Heart right ventricle (tissue), 16 donors: ENCODE data around the gene PLCL2. TPM values are rescaled to one million over a fixed set of nuclear protein-coding genes. Genes with fewer than 3 reads are reported as not detected.

Source experiments
- ATAC-seq, 8 donors: fragments of 200-7000 bp; cut with Tn5 transposase; one replicate each; pipeline ENCODE4 v1.9.1; 2020; ENCODE audit warnings: mild to moderate bottlenecking in 8 of 8, moderate library complexity in 8 of 8, moderate number of reproducible peaks in 1 of 8
- DNase-seq, 2 donors: peaks; one replicate each; pipeline ENCODE4 v3.0.0-alpha.2; 2020
- H3K27ac ChIP-seq, 10 donors: fragments of 200-600 bp; sonication (generic) in 2 of 10; one replicate each; pipeline versions ENCODE4 v1.5.0 to v1.8.0; 2020 to 2022; ENCODE audit warnings: mild to moderate bottlenecking in 3 of 10
- H3K27me3 ChIP-seq, 7 donors: fragments of 200-600 bp; one replicate each; pipeline ENCODE4 v1.8.0; 2021 to 2022; ENCODE audit warnings: mild to moderate bottlenecking in 2 of 7
- H3K36me3 ChIP-seq, 9 donors: fragments of 200-600 bp; sonication (generic) in 1 of 9; one replicate each; pipeline versions ENCODE4 v1.5.0 to v1.8.0; 2020 to 2022; ENCODE audit warnings: mild to moderate bottlenecking in 2 of 9
- H3K4me1 ChIP-seq, 9 donors: fragments of 200-600 bp; sonication (generic) in 1 of 9; one replicate each; pipeline versions ENCODE4 v1.5.0 to v1.8.0; 2020 to 2022; ENCODE audit warnings: mild to moderate bottlenecking in 4 of 9
- H3K4me3 ChIP-seq, 10 donors: fragments of 200-600 bp; sonication (generic) in 2 of 10; one replicate each; pipeline versions ENCODE4 v1.5.0 to v1.8.0; 2020 to 2022; ENCODE audit warnings: mild to moderate bottlenecking in 7 of 10, moderate library complexity in 2 of 10
- H3K9me3 ChIP-seq, 11 donors: fragments of 200-600 bp in 10 of 11; sonication (generic) in 2 of 11; one replicate each; pipeline versions ENCODE4 v1.5.0 to v1.8.0; 2013 to 2022; ENCODE audit warnings: mild to moderate bottlenecking in 2 of 11, control low read depth in 1 of 11, moderate library complexity in 1 of 11
- CTCF ChIP-seq, 9 donors: fragments of 200-600 bp; sonication (generic) in 2 of 9; IDR thresholded peaks; one replicate each; pipeline versions ENCODE4 v1.5.0 to v1.8.0; 2021 to 2022; ENCODE audit warnings: antibody characterized with exemption in 9 of 9, mild to moderate bottlenecking in 5 of 9, moderate library complexity in 1 of 9
- WGBS, 2 donors: extraction: QIAGEN DNeasy Blood & Tissue Kit; methylation state at CpG; one replicate each; pipeline ENCODE4 v1.1.7; 2013; ENCODE audit warnings: inconsistent platforms in 1 of 2; 5-methylcytosine and 5-hydroxymethylcytosine counted together
- intact Hi-C, 10 donors: fragments of 100-400 bp; cut with DNase I; formaldehyde crosslinking; loops; one replicate each; pipeline versions ENCODE4 v1.11.1 to v1.14.2; 2022
- polyA plus RNA-seq, 2 donors: library from polyadenylated mRNA; stranded (reverse); fragments of 200-250 nt; gene quantifications; one replicate each; pipeline ENCODE4 v1.2.3, GENCODE V29; 2013
- total RNA-seq, 10 donors: library from RNA; stranded (reverse); fragmentation: NEBNext Ultra II Directional in 3 of 10; extraction: Animal tissue kit (Norgen Biotek cat#: 25700) in 3 of 10; gene quantifications; one replicate each; pipeline versions ENCODE4 v1.2.1 to v1.2.4, GENCODE V29; 2021 to 2023
- donor health status: Arrhythmogenic right ventricular cardiomyopathy.
- donor health status: ischemic (EF 13 %, LVEDD 7.1; RV severe dilation, severe dysfunction).
- donor health status: healthy with polysubstance abuse.
- donor health status: DM: no; HTN: yes; CAD: no.
- donor health status: DM: no; HTN: no; CAD: no.
- donor health status: ischemic (EF 25% LVEDD 6.9; RV normal size, moderate dysfunction).
- donor health status: ischemic (EF 25% LVEDD 5.7; RV mildly dilated, moderate dysfunction).
- donor health status: healthy.
- donor health status: DM: yes; HTN: yes; CAD: no.
- donor health status: Ischemic cardiomyopathy.
- donor health status: ischemic (EF 35%, LVEDD 5.7; RV mildly dilated, moderate dysfunction).
- donor health status: nonischemic (EF 11% LVEDD 7.7; RV severe dilation, severe dysfunction).
- donor health status: DM: yes; HTN: yes; CAD: no.
- donor health status: PGD.
- donor health status: ischemic (EF 29% LVEDD 5.4; RV normal size, mild dysfunction).
- donor health status: nonischemic (EF 23%, LVEDD 6.1; RV moderate dilation, normal function).

PLCL2 gene
- total and polyA plus RNA-seq, 12 donors, result 8.7 to 79.8 (median 53.0) TPM

GRCh38 chr3:17119201-17120072 lies 234.7 kb downstream of the PLCL2 start:
- WGBS, 2 donors, result 84 to 86% methylated on average over 5 of the region's 5 CpGs
- H3K4me1 ChIP-seq, result no peaks in the 10 kb centered on the region
- H3K9me3 ChIP-seq, result peaks cover 0 to 7% (median 0%) of the 10 kb centered on the region in 11 donors
- no peak overlapping the region for H3K4me3 ChIP-seq
- TF ChIP-seq CTCF (IDR thresholded peaks at IDR 0.05), result no peak
- no peak for DNase-seq
- no peaks in the 10 kb centered on the region for H3K36me3 ChIP-seq
- no peak overlapping the region for H3K27ac ChIP-seq
- no peak for ATAC-seq
- no peaks in the 10 kb centered on the region for H3K27me3 ChIP-seq
- intact Hi-C loops, result no loop called here

GRCh38 chr3:17120115-17120514 lies 235.4 kb downstream of the PLCL2 start:
- Histone ChIP-seq H3K27ac (no peak overlapping the region), H3K4me1 (no peaks in the 10 kb centered on the region), H3K9me3 (peaks cover 0 to 7% (median 0%) of the 10 kb centered on the region in 11 donors), H3K36me3 (no peaks in the 10 kb centered on the region), H3K4me3 (no peak overlapping the region), H3K27me3 (no peaks in the 10 kb centered on the region)
- no peak for TF ChIP-seq CTCF (IDR thresholded peaks at IDR 0.05)
- intact Hi-C loops, result no loop called here
- DNase-seq (no peak), ATAC-seq (no peak)
- WGBS, 2 donors, result 92 to 96% methylated on average over 4 of the region's 4 CpGs

GRCh38 chr3:17121336-17121735 lies 236.6 kb downstream of the PLCL2 start:
- Histone ChIP-seq H3K4me1 (no peaks in the 10 kb centered on the region), H3K27ac (no peak overlapping the region), H3K4me3 (no peak overlapping the region), H3K9me3 (peaks cover 0 to 7% (median 0%) of the 10 kb centered on the region in 11 donors), H3K27me3 (no peaks in the 10 kb centered on the region), H3K36me3 (no peaks in the 10 kb centered on the region)
- WGBS, 2 donors, result 82 to 85% methylated on average over 2 of the region's 2 CpGs
- ATAC-seq (no peak), DNase-seq (no peak)
- TF ChIP-seq CTCF (IDR thresholded peaks at IDR 0.05), result no peak
- intact Hi-C loops, result no loop called here

GRCh38 chr3:17122758-17123157 lies 238.0 kb downstream of the PLCL2 start:
- no peaks in the 10 kb centered on the region for H3K36me3 ChIP-seq
- TF ChIP-seq CTCF (IDR thresholded peaks at IDR 0.05), result no peak
- intact Hi-C loops, result no loop called here
- no peak overlapping the region for H3K27ac ChIP-seq
- no peaks in the 10 kb centered on the region for H3K4me1 ChIP-seq
- H3K9me3 ChIP-seq, result peaks cover 0 to 7% (median 0%) of the 10 kb centered on the region in 11 donors
- ATAC-seq (no peak), DNase-seq (no peak)
- H3K4me3 ChIP-seq, result no peak overlapping the region
- WGBS, 2 donors, result 91 to 94% methylated on average over 3 of the region's 3 CpGs
- no peaks in the 10 kb centered on the region for H3K27me3 ChIP-seq
